Gastroesophageal sphincter (tissue), 3 donors: Measurements from ENCODE around the gene ARHGAP19.
A peak's percentile ranks its signal among the peaks of the same experiment; 100 is the strongest.

ENCODE experiments used
- CTCF ChIP-seq, 4 experiments: fragments of 200-600 bp in 2 of 4; fragments of 450-650 bp in 2 of 4; sonication (generic) in 1 of 4; IDR thresholded peaks; one replicate each; pipeline ENCODE4 v1.5.1; 2017 to 2019; ENCODE audit warnings: antibody characterized with exemption in 4 of 4, mild to moderate bottlenecking in 2 of 4, moderate library complexity in 2 of 4
- POLR2A ChIP-seq, 2 donors: fragments of 450-650 bp; IDR thresholded peaks; one replicate each; pipeline ENCODE4 v1.6.1; 2017; ENCODE audit warnings: antibody characterized with exemption in 2 of 2, mild to moderate bottlenecking in 2 of 2, moderate library complexity in 1 of 2

DNA sequence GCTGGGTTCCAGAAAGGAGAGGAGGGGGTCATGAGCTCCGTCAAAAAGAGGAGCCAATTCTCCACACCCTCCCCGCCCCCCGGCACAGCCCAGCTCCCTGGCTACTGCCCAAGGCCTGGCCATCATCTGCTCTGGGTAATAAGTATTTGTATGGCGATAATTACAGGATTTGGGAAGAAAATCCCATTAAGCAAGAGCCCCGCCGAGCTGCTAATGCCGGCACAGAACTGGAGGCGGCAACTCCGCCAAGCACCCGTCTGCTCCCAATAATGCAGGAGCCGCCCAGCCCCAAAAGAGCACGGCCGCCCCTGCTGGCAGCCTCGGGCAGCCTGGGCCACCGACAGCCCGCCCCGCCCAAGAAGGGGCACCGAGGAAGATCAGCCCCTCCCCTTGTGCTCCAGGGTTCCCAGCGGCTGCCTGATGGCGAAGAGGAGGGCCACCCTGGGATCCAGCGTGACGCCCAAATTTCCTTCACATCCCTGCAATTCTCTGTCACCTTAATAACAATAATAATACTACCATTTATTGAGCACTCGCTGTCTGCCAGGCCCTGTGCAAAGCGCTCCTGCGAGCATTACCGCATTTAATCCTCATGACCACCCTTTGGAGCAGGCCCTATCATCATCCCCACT, 112.6 kb downstream of the ARHGAP19 start:
- TF ChIP-seq CTCF (IDR thresholded peaks at IDR 0.05) (peak in 1 of 4 experiments; percentile 38), POLR2A (IDR thresholded peaks at IDR 0.05) (no peak)
